Kidney epithelial cell (primary cell): ENCODE results near the gene FGF21. TPM values are rescaled to one million over a fixed set of nuclear protein-coding genes. Genes with fewer than 3 reads are reported as not detected.

Experiments used
- DNase-seq: peaks from one replicate; pipeline ENCODE4 v3.0.0-alpha.2; 2010; ENCODE audit warnings: low read depth
- H3K27me3 ChIP-seq: 2 replicates; pipeline ENCODE4 v1.6.0; 2011; ENCODE audit warnings: low read length; ENCODE audit not compliant: control insufficient read depth, insufficient read depth
- H3K36me3 ChIP-seq: 2 replicates; pipeline ENCODE4 v1.5.1; 2011; ENCODE audit warnings: low read length; ENCODE audit not compliant: control insufficient read depth, insufficient read depth
- H3K4me3 ChIP-seq: 2 replicates; pipeline ENCODE4 v1.5.1; 2011; ENCODE audit warnings: low read depth, mild to moderate bottlenecking, control low read depth, low read length
- total RNA-seq: library from RNA; depleted of rRNA; stranded (reverse); fragments of >200 nt; gene quantifications from 2 replicates; pipeline ENCODE4 v1.2.3, GENCODE V29; 2015
- TF ChIP-seq, protein P1 (sequence below): IDR thresholded peaks from 2 replicates; pipeline ENCODE4 v1.5.1; 2011; ENCODE audit warnings: mild to moderate bottlenecking, moderate library complexity, low read length, control low read depth, inconsistent platforms; ENCODE audit not compliant: insufficient read depth, poor library complexity, severe bottlenecking

FGF21 gene
- total RNA-seq, 1 donor from 2014 or later: 0.13 TPM

GRCh38 chr19:48749571-48750198, 5.6 kb upstream of the FGF21 start:
- no peak for DNase-seq
- no peaks in the 10 kb centered on the region for H3K36me3 ChIP-seq
- TF ChIP-seq, protein P1, sequence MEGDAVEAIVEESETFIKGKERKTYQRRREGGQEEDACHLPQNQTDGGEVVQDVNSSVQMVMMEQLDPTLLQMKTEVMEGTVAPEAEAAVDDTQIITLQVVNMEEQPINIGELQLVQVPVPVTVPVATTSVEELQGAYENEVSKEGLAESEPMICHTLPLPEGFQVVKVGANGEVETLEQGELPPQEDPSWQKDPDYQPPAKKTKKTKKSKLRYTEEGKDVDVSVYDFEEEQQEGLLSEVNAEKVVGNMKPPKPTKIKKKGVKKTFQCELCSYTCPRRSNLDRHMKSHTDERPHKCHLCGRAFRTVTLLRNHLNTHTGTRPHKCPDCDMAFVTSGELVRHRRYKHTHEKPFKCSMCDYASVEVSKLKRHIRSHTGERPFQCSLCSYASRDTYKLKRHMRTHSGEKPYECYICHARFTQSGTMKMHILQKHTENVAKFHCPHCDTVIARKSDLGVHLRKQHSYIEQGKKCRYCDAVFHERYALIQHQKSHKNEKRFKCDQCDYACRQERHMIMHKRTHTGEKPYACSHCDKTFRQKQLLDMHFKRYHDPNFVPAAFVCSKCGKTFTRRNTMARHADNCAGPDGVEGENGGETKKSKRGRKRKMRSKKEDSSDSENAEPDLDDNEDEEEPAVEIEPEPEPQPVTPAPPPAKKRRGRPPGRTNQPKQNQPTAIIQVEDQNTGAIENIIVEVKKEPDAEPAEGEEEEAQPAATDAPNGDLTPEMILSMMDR: no peak
- peaks cover 5% of the 10 kb centered on the region for H3K27me3 ChIP-seq
- no peak overlapping the region for H3K4me3 ChIP-seq

DNA sequence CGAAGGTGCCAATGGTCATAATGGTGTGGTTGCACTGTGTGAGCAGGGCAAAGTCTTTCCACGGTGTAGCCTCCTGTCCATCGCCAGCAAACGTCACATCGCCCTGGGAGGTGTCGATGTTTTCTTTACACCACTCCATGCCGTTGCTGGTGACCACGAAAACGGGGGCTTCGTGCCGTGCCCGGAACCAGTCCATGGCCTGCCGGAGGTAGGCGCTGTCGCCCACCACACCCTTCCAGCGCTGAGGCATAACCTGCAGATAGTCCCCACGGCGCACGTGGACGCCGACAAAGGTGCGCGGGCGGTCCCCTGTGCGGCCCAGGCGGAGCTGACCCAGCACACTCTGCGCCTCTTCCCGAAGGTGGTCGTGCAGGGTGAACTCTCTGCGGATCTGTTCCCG, 5.0 kb upstream of the FGF21 start:
- TF ChIP-seq, protein P1: no peak

GRCh38 chr19:48750771-48751504, 4.4 kb upstream of the FGF21 start:
- no peak overlapping the region for H3K4me3 ChIP-seq
- TF ChIP-seq, protein P1: no peak
- no peak for DNase-seq
- H3K36me3 ChIP-seq: no peaks in the 10 kb centered on the region
- H3K27me3 ChIP-seq: peaks cover 5% of the 10 kb centered on the region

More for the DNA sequence above, 5.0 kb upstream of the FGF21 start:
- no peak for DNase-seq
- Histone ChIP-seq H3K4me3 (no peak overlapping the region), H3K27me3 (peaks cover 5% of the 10 kb centered on the region), H3K36me3 (no peaks in the 10 kb centered on the region)

DNA sequence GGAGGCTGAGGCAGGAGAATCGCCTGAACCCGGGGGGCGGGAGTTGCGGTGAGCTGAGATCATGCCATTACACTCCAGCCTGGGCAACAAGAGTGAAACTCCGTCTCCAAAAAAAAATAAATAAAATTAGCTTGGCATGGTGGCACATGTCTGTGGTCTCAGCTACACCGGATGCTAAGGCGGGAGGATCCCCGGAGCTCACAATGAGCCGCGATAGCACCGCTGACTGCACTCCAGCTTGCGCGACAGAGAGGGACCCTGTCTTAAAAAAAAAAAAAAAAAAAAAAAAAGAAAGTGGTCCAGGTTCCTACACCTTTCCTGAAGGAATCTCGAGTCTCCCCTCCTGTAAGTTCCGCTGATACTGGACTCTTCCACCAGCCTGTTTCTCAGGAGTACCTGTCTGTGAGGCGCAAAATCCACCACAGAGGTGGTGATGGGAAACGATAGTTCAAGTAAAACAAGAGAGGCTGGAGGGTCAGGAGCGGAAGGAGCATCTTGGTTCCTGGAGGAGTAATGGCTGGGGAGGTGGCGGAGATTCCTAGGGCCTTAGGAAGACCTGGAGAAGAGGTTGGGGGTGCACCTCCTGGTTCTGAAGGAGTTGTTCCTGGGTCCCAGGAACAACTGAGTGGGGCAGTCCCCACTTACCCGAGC, 3.4 kb upstream of the FGF21 start:
- no peak for DNase-seq
- TF ChIP-seq, protein P1: no peak
- Histone ChIP-seq H3K4me3 (peak overlapping the region; percentile 49), H3K27me3 (peaks cover 5% of the 10 kb centered on the region), H3K36me3 (no peaks in the 10 kb centered on the region)

GRCh38 chr19:48752496-48753365, 2.6 kb upstream of the FGF21 start, which contains the start of gene FUT1:
Gene FUT1 (minus strand): TSS chr19:48752641. CDS start chr19:48751281, 1,360 bp downstream.
- DNase-seq: no peak
- Histone ChIP-seq H3K27me3 (peaks cover 5% of the 10 kb centered on the region), H3K36me3 (no peaks in the 10 kb centered on the region), H3K4me3 (peak within 1 kb of the TSS; percentile 49)
- TF ChIP-seq, protein P1: no peak
